ENCODE data around the gene DST. TPM values are rescaled to one million over a fixed set of nuclear protein-coding genes. Genes with fewer than 3 reads are reported as not detected.

DST gene
- total and polyA plus RNA-seq, 2 of the 4 experiments (the other 2 are of a cell fraction): 97.7 to 452 TPM

- CTCF ChIA-PET: interaction anchor here (0.6 kb wide), 1 partner anchor 151 kb away, joined by 3 read pairs; no protein-coding TSS in a partner anchor
- intact Hi-C loops (cut with micrococcal nuclease) (no loop called here), in situ Hi-C loops (cut with MboI; ENCODE audit: low sequenced_read_pairs) (no loop called here), dilution Hi-C loops (cut with HindIII; ENCODE audit: low sequenced_read_pairs, unreplicated experiment) (no loop called here)
- H3K36me3 ChIP-seq (ENCODE audit: control insufficient read depth, insufficient read depth, low read length): peaks cover 28% of the 10 kb centered on the region
- H3K23ac ChIP-seq (ENCODE audit: low read depth, low read length): no peak overlapping the region
- no peak overlapping the region for H2AFZ ChIP-seq (replicated peaks; ENCODE audit: low read length, poor library complexity)
- no peak overlapping the region for H2BK120ac ChIP-seq (ENCODE audit: low read depth, low read length)
- no CpG with 5 or more reads among the region's 2 CpGs for WGBS, 2 experiments (ENCODE audit: extremely low coverage in 2 of 2, insufficient read length in 1 of 2)
- H3K27ac ChIP-seq (ENCODE audit: insufficient read depth, low read length): no peak overlapping the region
- no peak overlapping the region for H2AK9ac ChIP-seq (replicated peaks; ENCODE audit: low read depth, low read length, poor library complexity)
- peaks cover 3 to 11% of the 10 kb centered on the region in 2 experiments; a peak in 3 of 4 replicates for H3K79me1 ChIP-seq (ENCODE audit: low read depth in 1 of 2, low read length in 2 of 2)
- no peaks in the 10 kb centered on the region; the same call in 1 of the 2 replicates for H3K9me1 ChIP-seq (ENCODE audit: insufficient read depth, low read length)
- H3K18ac ChIP-seq (ENCODE audit: low read depth, low read length): no peak overlapping the region
- no peak for ATAC-seq (ENCODE audit: low read depth)
- no peak overlapping the region for H4K5ac ChIP-seq (ENCODE audit: low read depth, low read length)
- no peak overlapping the region for H3K9ac ChIP-seq (ENCODE audit: low read depth, low read length)
- no peak overlapping the region for H2BK5ac ChIP-seq (ENCODE audit: low read depth, low read length, poor library complexity, severe bottlenecking)
- no peak for DNase-seq
- no peaks in the 10 kb centered on the region for H3K4me1 ChIP-seq (ENCODE audit: control insufficient read depth, insufficient read depth, low read length)
- H3K56ac ChIP-seq (ENCODE audit: extremely low read depth, insufficient read depth, low read length): no peak overlapping the region
- no peaks in the 10 kb centered on the region for H3K9me3 ChIP-seq (ENCODE audit: control insufficient read depth, insufficient read depth, low read length)
- no peak for TF ChIP-seq BHLHE40 (IDR thresholded peaks at IDR 0.05; ENCODE audit: low read depth, low read length)
- TF ChIP-seq RAD21 (IDR thresholded peaks at IDR 0.05; ENCODE audit: low read length): no peak
- TF ChIP-seq SMC3 (IDR thresholded peaks at IDR 0.05; ENCODE audit: low read depth, low read length): no peak
- no peak for TF ChIP-seq FOS (IDR thresholded peaks at IDR 0.05; ENCODE audit: low read depth, low read length)
- TF ChIP-seq USF2 (IDR thresholded peaks at IDR 0.05; ENCODE audit: low read depth, low read length): no peak
- TF ChIP-seq MXI1 (IDR thresholded peaks at IDR 0.05; ENCODE audit: borderline replicate concordance, low read depth, low read length): no peak
- no peak for TF ChIP-seq NFE2L2 (IDR thresholded peaks at IDR 0.05; ENCODE audit: low read depth, low read length)
- no peak for TF ChIP-seq CTCF (conservative IDR thresholded peaks at IDR 0.05; ENCODE audit: low read depth, low read length)
- no peak for TF ChIP-seq CHD1 (IDR thresholded peaks at IDR 0.05; ENCODE audit: low read depth, low read length)
- no peak for TF ChIP-seq MAZ (IDR thresholded peaks at IDR 0.05; ENCODE audit: borderline replicate concordance, low read depth, low read length)
- no peak for TF ChIP-seq POLR2A (IDR thresholded peaks at IDR 0.05; ENCODE audit: low read depth, low read length)
- no peak for TF ChIP-seq RCOR1 (IDR thresholded peaks at IDR 0.05; ENCODE audit: insufficient replicate concordance, low read length)
- no peak for TF ChIP-seq ELK1 (IDR thresholded peaks at IDR 0.05; ENCODE audit: borderline replicate concordance, low read depth, low read length)
- no peak for TF ChIP-seq RFX5 (IDR thresholded peaks at IDR 0.05; ENCODE audit: low read depth, low read length)
- no peak for TF ChIP-seq MAFK (IDR thresholded peaks at IDR 0.05; ENCODE audit: low read depth, low read length)
- no peak for TF ChIP-seq CEBPB (IDR thresholded peaks at IDR 0.05; ENCODE audit: low read depth, low read length)
- H3K4ac ChIP-seq (ENCODE audit: low read depth, low read length): no peak overlapping the region
- H4K20me1 ChIP-seq (ENCODE audit: insufficient read depth, low read length): no peaks in the 10 kb centered on the region
- no peaks in the 10 kb centered on the region for H3K27me3 ChIP-seq (ENCODE audit: control insufficient read depth, insufficient read depth, low read length)
- no TSS peak for BruUV-seq (replicated peaks)
- H2BK20ac ChIP-seq (ENCODE audit: low read depth, low read length): no peak overlapping the region
- H3K14ac ChIP-seq (replicated peaks; ENCODE audit: low read depth, low read length): no peak overlapping the region
- H2AK5ac ChIP-seq (ENCODE audit: low read depth, low read length): no peak overlapping the region
- no peak overlapping the region for H4K91ac ChIP-seq (ENCODE audit: insufficient read depth, low read depth, low read length)
- POLR2A ChIA-PET (ENCODE audit: unreplicated experiment): no interaction called here
- no peak overlapping the region for H4K8ac ChIP-seq (ENCODE audit: low read depth in 2 of 2, low read length in 2 of 2)
- H3K4me3 ChIP-seq (ENCODE audit: insufficient read depth, low read depth, low read length): no peak overlapping the region
- no peak overlapping the region for H3K4me2 ChIP-seq (ENCODE audit: low read depth, low read length)
- no peak overlapping the region for H2BK15ac ChIP-seq (ENCODE audit: low read depth, low read length)
Measured at GRCh38 chr6:56601390-56601789, 41.3 kb downstream of the DST start.
